GM08714 (cell line): Measurements from ENCODE around the gene CDK6.

ENCODE experiments used
- H3K4me3 ChIP-seq: fragments of 200-500 bp; sonication (Bioruptor generic); 2 replicates; pipeline ENCODE4 v1.5.1; 2014; ENCODE audit warnings: mild to moderate bottlenecking, low read length, inconsistent platforms
- ZNF274 ChIP-seq: IDR thresholded peaks from 2 replicates; pipeline ENCODE4 v1.6.1; 2012; ENCODE audit warnings: mild to moderate bottlenecking, low read depth, low read length

Gene CDK6

DNA sequence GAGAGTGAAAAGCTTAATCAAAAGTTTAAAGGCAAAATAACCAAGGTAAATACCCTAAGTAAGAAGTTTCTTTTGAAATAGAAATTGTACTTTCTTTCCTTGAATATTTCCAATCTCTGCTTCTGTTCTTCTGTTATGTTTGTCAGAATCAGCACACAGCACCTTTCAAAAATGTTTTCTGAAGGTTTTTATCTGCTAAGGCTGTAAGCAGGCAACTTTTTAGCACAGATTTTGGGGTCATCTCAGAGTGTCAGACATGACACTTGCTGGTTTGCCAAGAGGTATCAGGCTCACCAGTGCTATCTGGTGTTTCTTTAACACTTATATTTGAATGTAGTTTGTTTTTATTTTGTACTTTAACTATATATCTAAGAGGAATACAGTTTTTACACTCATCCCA lies 94.2 kb downstream of the CDK6 start:
- TF ChIP-seq ZNF274: no peak
- H3K4me3 ChIP-seq: no peak overlapping the region

GRCh38 chr7:92740700-92741126 lies 95.7 kb downstream of the CDK6 start:
- no peak for TF ChIP-seq ZNF274

DNA sequence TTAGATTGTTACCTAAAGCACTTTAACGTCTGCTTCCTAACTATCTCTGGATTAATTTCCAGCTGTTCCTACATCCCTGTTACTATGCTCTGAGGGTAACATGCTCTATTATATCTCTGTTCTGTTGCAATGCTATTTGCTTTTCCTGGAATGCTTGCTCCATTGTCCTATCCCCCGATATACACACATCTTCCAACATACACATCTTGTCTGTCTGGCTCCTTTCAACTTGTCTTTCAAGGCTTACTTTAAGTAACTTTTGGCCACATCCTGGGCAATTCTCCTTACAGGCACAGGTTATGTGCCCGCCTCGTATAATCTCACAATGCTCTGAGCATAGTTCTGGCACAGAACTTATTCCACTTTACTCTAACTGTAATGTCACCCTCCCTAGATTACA lies 96.2 kb downstream of the CDK6 start:
- no peak for TF ChIP-seq ZNF274
- H3K4me3 ChIP-seq: no peak overlapping the region

More at GRCh38 chr7:92740700-92741126, 95.7 kb downstream of the CDK6 start:
- no peak overlapping the region for H3K4me3 ChIP-seq

DNA sequence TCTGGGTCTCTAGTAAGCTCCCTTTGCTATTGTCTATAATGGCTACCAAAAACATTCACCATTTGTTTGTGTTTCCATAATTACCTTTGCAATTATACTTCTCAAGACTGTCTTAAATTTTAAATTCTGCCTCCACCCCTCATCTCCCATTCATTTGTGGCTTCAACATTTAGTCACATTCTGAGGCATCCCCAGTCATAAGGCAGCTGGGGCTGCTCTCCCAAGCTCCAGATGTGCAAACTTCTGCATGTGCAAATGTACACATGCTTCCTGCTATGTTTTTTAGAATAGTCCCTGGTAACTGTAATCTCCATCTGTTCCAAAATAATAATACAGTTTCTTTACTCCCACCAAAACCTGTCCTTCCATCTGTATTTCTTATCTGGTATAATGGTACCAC lies 97.3 kb downstream of the CDK6 start:
- H3K4me3 ChIP-seq: no peak overlapping the region

DNA sequence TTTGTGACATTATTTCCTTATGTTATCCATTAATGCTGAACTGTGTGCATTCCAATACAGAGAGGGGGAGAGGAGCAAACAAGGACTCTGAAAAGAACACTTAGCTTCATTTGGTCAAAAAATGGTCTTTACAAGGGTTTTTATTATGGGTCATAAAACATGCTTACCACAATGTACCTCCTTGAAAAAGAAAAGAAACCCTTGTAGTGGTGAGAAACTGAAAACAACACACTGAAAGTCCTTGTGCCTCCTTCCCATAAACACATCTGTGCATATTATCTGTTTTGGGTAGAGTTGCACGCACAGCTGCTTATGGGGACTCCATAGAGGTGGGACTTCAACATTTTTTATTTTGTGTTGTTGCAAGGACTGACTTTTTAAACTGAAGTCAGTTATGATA lies 98.7 kb downstream of the CDK6 start:
- H3K4me3 ChIP-seq: peak overlapping the region; percentile 35; the same call in 1 of the 2 replicates
- TF ChIP-seq ZNF274: no peak

More for the DNA sequence above, 97.3 kb downstream of the CDK6 start:
- no peak for TF ChIP-seq ZNF274

- no peak overlapping the region for H3K4me3 ChIP-seq
- no peak for TF ChIP-seq ZNF274
These were observed 99.5 kb downstream of the CDK6 start for GRCh38 chr7:92736870-92737269.

DNA sequence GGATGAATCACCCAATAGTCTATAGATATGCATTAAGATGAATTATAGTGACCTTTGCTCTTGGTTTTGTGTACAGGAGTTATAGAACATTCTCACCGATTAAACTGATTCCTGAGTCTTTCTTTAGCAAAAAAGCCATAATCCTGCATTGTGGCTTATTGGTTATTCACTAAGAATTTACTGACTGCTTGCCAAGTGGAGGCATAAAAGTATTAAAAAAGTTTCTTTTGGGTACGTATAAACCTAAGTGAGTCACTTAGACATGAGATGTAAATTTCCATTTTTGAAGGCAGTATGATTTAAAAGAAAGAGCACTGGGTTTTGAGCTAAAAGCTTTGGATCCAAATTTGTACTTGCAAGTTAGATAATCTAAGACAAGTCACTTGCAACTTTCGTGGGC lies 100.7 kb downstream of the CDK6 start:
- no peak overlapping the region for H3K4me3 ChIP-seq
- no peak for TF ChIP-seq ZNF274

DNA sequence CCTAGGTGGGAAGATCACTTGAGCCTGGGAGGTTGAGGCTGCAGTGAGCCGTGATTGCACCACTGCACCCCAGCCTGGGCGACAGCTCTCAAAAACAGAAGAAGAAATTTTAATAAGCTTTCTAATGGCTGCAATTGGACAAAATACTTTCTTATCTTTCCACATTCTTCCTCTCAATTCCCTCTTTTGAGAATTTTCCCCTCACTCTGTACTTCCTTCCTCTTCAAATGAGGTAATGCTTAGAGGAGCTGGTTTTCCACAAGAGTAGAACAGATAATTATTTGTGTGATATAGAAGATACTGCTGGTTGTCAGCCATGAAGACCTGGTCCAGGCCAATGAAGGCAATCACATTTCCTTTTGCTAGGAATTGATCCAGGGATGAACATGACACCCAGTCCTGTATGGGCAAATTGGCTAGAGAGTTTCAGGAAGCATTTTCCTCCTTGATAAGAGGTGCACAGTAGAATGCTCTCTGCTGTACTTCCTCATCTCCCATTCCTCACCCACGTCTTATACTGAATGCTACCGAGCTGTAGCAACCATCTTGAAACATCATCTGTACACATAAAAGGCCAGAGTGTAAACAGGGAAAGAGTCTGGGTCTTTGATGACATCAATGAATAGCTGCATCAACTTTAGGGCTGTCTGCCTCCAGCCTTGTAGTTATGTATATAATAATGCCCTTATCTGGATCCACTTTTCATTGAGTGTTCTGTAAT lies 103.9 kb downstream of the CDK6 start:
- TF ChIP-seq ZNF274: no peak

GRCh38 chr7:92731335-92732063 lies 104.9 kb downstream of the CDK6 start:
- H3K4me3 ChIP-seq: no peak overlapping the region
- no peak for TF ChIP-seq ZNF274

More for the DNA sequence above, 103.9 kb downstream of the CDK6 start:
- H3K4me3 ChIP-seq: no peak overlapping the region

DNA sequence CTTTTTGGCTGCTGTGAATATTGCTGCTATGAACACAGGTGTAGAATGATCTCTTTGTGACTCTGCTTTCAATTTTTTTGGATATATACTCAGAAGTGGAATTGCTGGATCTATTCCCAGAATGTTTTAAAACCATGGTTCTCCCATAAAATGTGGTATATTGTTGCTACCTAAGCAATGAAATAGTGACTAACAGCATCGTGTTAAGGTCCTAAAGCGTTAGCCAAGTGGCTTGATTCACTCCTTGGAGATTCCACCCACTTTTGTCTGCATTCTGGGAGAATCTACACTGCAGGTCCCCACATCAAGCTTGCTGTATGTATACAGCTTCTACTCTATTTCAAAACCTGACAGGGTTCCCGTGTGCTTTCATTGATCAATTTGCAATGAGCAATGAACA lies 105.6 kb downstream of the CDK6 start:
- no peak overlapping the region for H3K4me3 ChIP-seq
- TF ChIP-seq ZNF274: no peak

DNA sequence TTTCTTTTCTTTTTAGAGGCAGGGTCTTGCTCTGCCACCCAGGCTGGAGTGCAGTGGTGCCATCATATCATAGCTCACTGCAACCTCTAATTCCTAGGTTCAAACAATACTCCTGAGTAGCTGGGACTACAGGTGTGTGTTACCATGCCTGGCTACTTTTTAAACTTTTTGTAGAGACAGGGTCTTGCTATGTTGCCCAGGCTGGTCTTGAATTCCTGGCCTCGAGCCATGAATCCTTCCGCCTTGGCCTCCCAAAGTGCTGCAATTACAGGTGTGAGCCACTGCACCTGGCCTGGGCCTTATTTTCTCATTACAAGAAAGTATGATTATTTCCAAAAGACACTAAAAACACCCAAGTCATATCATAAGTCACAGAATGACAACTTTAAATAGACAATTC lies 106.6 kb downstream of the CDK6 start:
- no peak for TF ChIP-seq ZNF274
- no peak overlapping the region for H3K4me3 ChIP-seq

- H3K4me3 ChIP-seq: no peak overlapping the region
- no peak for TF ChIP-seq ZNF274
These were observed 107.2 kb downstream of the CDK6 start for GRCh38 chr7:92729172-92729571.

DNA sequence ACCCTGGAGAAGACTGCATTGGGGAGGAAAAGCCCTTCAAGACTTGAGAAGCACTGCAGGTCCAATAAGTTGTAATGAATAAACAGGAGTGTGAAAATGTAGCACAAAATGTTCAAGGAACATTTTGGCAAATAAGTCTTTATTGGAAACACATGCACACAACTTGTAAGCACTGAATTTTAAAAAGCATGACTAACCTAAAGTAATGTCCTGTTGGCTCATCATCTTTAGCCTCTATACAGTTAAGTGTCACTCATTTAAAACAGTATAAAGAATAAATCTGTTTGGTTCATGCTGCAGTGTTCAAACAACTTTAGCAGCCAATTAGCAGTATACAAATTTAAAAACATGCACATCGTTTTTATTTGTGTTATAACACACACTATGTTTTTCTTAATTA lies 108.6 kb downstream of the CDK6 start:
- TF ChIP-seq ZNF274: no peak
- no peak overlapping the region for H3K4me3 ChIP-seq

GRCh38 chr7:92725161-92725925 lies 111.0 kb downstream of the CDK6 start:
- no peak overlapping the region for H3K4me3 ChIP-seq
- no peak for TF ChIP-seq ZNF274
